ENCODE measurements around the gene CORO2B.
"Not testable (repeated sequence)": the region's sequence is repeated elsewhere in the genome, so short reads cannot be mapped to it uniquely, and the experiment has no call there.

The CORO2B gene

GRCh38 chr15:68680756-68681155, 102.0 kb downstream of the CORO2B start:
- DNase-seq: not testable (repeated sequence)

GRCh38 chr15:68681836-68682235, 103.0 kb downstream of the CORO2B start:
- no peak for DNase-seq

GRCh38 chr15:68682330-68682729, 103.5 kb downstream of the CORO2B start:
- no peak for DNase-seq

GRCh38 chr15:68683026-68683425, 104.2 kb downstream of the CORO2B start:
- no peak for DNase-seq

GRCh38 chr15:68683551-68683950, 104.8 kb downstream of the CORO2B start:
- DNase-seq: no peak

GRCh38 chr15:68684476-68684875, 105.7 kb downstream of the CORO2B start:
- DNase-seq: no peak

- DNase-seq: no peak
These were observed 108.4 kb downstream of the CORO2B start for GRCh38 chr15:68687136-68687735.

- DNase-seq: no peak
These were observed 112.9 kb downstream of the CORO2B start for GRCh38 chr15:68691705-68692104.

- DNase-seq: no peak
These were observed 114.3 kb downstream of the CORO2B start for GRCh38 chr15:68693071-68693470.

- DNase-seq: no peak
These were observed 115.3 kb downstream of the CORO2B start for GRCh38 chr15:68694111-68694510.

- no peak for DNase-seq
These were observed 116.3 kb downstream of the CORO2B start for GRCh38 chr15:68695061-68695595.

- DNase-seq: no peak
These were observed 117.9 kb downstream of the CORO2B start for GRCh38 chr15:68696414-68697363.

GRCh38 chr15:68697711-68698690, 119.2 kb downstream of the CORO2B start:
- DNase-seq: no peak

- DNase-seq: no peak
These were observed 119.9 kb downstream of the CORO2B start for GRCh38 chr15:68698708-68699107.

GRCh38 chr15:68699124-68699880, 120.5 kb downstream of the CORO2B start:
- no peak for DNase-seq

- no peak for DNase-seq
These were observed 121.2 kb downstream of the CORO2B start for GRCh38 chr15:68699881-68700454.

- DNase-seq: no peak
These were observed 121.8 kb downstream of the CORO2B start for GRCh38 chr15:68700455-68701123.

GRCh38 chr15:68701886-68702285, 123.1 kb downstream of the CORO2B start:
- no peak for DNase-seq

- DNase-seq: no peak
These were observed 125.8 kb downstream of the CORO2B start for GRCh38 chr15:68704496-68705021.

GRCh38 chr15:68706256-68706655, 127.5 kb downstream of the CORO2B start:
- no peak for DNase-seq

GRCh38 chr15:68706931-68707330, 128.1 kb downstream of the CORO2B start:
- no peak for DNase-seq
